GM18519 (cell line): ENCODE data around the gene SRRM2.

ENCODE experiments used
- ATAC-seq: cut with Tn5 transposase; IDR thresholded peaks from one replicate; pipeline ENCODE4 v1.9.1; 2021; ENCODE audit warnings: mild to moderate bottlenecking, moderate library complexity; ENCODE audit not compliant: unreplicated experiment, low FRiP score

Gene SRRM2

DNA sequence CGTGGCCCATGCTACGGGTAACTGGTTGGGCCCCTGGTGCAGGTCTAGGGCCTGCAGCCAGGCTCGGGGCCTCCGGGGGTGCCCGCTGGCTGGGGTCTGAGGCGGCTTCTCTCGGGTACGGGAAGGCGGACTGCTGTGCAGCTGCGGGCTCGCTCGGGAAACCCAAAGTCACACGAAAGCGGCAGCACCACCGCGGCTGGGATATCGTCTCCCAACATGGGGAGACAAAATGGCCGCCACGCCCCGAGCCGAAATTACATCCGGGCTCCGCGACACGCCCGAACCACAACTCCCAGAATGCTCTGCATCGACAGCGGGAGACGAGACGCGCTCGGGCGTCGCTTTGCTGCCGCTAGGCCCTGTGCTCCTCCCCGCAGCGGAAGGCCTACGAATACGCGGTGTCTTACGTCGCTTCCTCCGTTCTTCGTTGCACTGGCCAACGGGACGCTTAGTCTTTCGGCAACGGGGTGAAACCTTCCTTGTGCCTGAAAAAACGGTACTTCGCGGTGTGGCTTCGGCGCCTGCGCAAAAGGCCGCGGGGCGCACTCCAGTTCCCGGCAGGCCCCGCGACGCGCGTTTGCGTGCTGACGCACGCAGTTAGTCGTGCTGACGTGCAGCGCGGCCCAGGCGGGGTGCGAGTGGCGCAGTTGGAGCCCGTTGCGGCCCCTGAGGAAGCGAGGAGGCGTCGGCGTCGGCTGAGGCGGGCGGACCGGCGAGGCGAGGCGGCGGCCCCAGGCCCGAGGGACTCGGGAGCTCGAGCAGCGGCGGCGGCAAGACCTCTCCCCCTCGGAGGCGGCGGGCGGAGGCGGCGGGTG lies at the start of gene SRRM2:
Gene SRRM2 (plus strand): TSS at position 604 of the 815 bp plus-strand sequence. CDS start 3,727 bp downstream, outside the sequence.
- peak; percentile 71 for ATAC-seq

DNA sequence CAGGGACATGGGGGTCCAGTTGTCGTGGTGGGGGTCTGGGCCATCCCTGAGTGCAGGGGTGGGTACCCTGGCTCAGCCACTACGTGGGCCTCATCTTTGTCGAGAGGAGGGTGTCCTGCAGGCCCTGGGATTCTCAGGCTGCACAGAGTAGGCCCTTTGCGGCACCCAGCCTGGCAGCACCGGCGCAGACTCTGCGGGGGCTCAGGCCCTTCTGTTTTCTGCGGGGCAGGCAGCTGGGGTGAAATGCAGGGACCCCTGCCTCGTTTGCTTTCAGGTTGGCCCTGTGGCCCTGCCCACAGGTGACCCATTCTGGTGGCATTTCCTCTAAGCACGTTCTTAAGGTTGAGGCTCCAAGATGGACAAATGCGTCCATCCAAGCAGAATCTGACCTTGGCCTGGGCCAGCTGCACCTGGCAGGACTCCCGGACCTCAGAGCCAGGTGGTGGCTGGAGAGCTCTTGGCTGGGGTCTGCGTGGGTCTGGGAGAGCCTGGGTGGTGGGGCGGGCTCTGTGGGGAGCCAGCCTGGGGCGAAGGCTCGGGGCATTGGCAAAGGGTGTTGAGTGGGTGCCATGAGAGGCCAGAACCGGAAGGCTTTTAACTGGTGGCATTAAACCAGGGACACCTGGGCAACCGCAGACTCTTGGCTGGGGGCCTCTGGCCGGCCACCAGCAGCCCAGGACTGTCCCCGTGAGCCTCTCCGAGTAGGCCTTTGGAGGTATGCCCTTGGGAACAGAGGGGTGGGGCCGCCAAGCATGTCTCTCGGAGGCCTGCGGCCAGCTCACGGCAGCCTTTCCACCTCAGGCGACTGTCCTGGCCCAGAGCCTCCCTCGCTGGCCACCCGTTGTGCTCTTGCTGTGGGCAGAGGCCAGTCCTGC lies 49.3 kb upstream of the SRRM2 start:
- no peak for ATAC-seq

DNA sequence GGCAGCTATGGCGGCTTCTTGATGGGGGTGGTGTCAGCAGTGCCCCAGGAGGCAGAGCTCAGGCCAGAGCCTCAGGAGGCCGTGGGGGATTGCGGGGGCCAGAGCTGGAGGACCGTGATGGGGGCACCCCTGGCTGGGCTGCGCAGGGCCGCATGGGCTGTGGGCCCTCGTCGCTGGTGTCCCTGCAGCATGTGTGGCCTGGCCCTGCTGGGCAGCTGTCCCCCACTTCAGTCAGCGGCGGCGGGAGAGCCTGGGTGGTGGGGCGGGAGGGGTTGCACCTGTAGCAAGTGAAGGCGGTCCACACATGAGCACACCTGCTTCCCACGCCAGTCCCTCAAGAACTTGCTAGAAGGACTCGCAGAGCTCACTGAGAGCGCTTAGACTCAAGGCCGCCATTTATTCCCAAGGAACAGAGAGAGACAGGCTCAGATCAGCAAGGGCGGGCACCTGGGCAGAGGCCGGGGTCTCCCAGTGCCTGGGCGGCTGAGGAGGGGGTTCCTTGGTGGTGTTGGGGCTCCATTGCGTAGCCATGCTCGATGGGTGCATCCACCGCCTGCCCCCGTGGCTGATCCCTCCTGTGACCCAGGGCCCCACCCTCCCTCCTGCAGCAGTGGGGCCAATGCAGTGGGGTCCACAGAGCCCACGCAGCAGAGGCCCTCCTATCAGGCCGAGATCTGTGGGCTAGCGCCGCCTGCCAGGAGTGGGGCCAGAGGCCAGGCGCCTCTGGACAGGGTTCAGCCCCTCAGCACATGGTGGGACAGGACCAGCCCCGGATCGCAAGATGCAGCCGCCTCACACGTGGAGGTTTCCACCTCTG lies 48.1 kb upstream of the SRRM2 start:
- ATAC-seq, result no peak

DNA sequence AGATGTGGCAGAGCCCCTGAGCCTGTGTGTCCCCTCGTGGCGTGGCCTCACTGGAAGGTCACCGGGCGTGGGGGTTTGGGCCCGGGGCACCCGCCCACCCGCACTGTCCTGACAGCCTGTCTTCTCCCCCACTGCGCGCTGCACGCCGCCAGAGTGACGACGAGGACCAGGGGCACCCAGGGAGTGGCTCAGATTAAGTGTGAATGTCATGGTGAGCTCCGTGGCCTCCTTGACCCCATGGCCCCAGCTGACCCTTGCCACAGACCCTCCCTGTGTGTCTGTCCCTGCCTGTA lies 47.5 kb upstream of the SRRM2 start:
- no peak for ATAC-seq

DNA sequence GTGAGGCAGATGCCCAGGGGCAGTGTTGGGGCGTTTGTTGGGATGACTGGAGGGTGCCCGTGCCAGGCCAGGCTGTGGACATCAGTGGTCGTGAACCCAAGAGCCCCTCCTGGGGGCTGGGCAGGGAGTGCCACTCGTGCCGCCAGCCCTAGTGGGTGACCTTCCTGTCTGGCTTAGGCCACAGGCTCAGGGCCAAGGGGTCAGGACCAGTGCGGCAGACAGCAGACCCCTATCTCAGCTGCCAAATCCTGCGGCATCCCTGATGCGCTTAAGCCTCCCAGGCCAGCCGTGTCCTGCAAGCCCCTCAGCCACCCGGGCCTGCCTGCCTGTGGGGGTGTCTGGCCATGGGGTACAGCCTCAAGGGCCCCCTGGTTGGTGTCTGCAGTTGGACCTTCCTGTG lies 47.1 kb upstream of the SRRM2 start:
- ATAC-seq, result no peak

DNA sequence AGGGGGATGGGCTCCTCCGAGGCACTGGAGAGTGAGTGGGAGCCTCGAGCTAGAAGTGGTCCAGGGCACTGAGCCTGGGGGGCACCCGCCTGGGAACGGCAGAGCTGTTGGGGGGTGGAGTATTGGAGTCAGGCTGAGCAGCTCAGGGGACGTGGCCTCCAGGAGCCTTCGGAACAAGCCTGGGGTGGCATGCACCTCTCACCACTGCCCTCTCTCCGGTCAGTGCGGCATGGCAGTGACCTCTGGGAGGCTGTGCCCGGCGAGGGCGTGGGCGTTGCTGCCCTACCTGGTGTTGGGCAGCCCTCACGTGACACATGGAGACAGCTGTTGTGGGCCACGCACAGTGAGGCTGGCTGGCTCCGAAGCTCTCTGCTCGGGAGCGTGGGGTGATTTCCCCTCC lies 46.4 kb upstream of the SRRM2 start:
- ATAC-seq, result no peak

DNA sequence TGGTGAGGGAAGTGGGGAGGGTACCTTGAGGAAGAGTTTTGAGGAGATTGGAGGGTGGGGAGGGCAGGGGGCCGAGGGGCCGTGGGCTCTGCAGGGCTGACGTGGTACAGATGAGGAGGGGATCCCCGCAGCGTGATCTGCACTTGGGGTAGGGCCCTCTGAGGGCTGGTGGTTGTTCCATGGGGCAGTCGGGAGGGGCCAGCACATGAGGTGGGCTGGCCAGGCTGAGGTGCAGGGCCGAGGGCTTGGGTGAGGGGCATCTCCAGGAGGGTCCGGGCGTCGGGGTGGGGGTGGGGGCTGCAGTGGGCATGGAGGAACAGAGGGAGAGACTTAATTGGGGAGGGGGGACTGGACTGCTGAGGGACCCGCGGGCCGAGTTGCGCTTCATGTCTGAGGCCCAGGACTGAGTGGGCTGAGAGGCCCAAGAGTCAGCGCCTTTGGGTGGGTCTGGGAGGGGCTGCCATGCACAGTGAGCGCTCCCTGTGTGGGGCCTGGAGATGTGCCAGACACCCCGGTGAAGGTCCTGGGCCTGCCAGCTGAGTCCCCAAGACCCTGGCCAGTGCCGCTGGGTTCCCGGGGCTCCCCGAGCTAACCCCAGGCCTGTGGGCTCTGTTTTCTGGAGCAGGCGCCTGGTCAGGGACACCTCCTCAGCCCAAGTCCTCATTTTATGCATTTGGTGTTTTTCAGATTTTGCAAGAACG lies 45.7 kb upstream of the SRRM2 start:
- ATAC-seq, result no peak

DNA sequence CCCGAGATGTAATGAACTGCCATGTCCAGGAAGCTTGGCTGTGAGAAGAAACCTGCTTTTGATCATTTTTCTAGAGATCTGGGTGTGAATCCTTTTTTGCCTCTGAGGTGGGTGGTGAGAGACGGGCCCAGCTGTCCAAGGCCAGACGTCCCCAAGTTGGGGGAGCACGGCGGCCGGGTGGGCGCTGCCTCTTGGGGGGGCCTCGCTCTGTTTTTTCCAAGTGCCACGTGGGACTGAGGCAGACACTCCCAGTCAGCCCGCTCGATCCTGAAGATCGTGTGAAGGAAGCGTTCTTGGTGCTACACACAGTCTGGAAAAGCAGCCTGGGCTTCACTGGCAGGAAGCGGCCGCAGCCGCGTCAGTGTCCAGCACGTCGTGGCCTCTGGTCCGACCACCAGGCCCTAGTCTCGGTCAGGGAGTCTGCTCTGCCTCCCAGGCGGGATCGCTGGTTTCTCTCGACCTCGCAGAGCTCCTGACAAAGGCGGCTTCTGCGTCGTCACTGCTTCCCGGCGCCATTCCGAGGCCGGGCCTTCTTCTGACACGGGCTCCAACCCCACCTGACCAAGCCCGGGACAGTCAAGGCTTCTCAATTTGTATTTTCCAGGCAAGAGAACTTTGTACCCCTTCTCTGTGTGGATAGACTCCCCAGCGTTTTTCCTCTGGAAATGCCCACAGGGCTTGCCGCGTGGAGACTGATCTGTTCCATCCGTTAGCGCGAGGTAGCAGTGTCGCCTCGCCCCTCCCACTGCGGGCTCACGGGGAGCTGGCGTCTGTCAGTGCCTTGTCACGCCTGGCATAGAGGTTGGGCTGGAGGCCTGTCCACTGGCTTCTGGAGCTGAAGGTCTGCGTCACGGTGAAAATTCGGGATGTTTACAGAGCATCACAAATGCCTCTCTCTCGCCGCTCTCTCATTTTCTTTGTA lies 44.8 kb upstream of the SRRM2 start:
- ATAC-seq, result no peak

DNA sequence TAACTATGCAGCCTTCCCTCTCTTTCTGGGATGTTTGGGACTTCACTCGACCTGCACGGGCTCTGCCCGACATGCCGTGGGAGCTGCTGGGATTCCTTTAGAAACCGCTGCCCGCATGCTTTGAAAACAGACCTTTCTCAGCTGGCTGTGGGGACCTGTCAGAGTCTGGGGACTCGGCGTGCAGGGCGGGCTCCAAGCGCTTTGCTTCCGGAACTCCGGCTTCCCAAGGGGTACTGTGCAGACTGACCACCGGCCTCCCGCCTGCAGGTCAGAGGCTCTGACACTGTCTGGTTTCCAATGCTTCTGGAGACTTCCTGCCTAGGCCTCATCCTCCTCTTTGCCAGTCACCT lies 44.2 kb upstream of the SRRM2 start:
- ATAC-seq, result no peak

DNA sequence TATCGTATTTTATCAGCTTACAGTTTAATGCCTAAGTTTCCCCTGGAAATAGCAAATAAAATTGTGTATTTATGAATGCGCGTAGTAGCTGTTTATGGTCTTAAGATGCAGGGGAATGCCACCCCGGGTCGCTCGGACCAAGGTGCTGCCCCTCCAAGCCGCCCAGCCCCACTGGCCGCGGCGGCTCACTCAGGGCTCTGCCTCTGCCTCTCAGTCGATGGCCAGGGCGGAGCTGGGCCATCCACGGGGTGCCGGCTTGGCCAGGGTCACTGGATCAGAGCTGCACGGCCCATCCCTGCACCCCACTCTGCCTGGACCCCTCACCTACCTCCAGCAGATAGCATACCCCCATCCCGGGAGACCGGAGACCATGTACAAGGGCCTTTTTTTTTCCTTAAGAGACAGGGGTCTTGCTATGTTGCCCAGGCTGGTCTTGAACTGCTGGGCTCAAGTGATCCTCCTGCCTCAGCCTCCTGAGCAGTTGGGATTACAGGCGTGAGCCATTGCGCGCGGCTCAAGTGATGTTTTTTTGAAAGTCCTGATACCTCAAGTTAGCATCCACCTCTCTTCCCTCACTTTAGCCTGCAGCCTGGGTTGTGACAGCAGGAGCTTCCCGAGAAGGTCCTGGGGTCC lies 43.4 kb upstream of the SRRM2 start:
- no peak for ATAC-seq

DNA sequence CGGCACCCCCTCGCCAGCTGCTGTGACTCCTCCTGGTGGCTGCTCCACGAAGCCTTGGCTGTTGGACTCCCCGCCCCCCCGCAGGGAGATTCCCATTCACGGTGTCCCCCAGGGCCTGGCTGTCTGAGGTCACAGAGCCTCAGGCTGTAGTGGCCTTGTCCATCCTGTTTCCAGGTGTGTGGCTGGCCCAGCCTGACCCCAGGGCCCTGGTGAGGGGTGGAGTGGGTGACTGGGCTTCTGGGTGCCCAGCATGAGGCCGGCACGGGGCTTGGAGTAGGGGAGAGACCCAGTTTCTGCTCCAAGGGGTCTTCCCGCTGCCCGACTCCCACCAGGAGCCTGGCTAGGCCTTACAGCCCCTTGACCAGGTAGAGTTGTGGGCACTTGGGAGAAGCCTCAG lies 42.9 kb upstream of the SRRM2 start:
- ATAC-seq, result no peak

DNA sequence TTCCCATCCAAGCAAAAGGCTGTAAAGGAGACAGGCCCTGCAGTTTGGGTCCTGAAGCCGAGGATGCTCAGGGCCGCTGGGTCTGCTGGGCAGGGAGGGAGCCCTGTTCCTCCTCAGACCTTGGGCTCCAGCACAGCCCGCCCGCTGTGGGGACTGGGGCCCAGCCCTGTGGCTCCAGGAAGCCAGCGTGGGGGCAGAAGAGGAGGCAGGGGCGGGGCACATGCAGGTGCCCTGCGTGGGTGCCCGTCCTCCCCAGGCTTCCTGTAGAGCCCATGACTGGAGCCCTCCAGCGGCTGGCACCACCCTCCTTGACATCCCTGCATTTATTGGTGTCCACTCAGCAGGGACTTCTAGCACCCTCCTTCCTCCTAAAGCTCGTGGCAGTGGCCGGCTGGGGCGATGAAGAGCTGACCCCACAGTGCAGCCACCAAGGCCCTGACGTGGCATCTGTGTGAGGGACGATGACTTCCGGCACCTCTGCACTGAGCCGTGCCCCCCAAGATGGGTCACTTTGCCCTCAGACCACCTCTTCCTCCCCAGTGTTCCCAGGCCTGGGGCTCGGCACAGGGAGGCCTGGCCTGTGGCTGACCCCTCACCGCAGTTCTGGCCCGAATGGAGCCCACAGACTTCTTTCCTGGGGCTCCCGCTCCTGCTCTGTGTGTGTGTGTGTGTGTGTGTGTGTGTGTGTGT lies 42.3 kb upstream of the SRRM2 start:
- ATAC-seq, result no peak

DNA sequence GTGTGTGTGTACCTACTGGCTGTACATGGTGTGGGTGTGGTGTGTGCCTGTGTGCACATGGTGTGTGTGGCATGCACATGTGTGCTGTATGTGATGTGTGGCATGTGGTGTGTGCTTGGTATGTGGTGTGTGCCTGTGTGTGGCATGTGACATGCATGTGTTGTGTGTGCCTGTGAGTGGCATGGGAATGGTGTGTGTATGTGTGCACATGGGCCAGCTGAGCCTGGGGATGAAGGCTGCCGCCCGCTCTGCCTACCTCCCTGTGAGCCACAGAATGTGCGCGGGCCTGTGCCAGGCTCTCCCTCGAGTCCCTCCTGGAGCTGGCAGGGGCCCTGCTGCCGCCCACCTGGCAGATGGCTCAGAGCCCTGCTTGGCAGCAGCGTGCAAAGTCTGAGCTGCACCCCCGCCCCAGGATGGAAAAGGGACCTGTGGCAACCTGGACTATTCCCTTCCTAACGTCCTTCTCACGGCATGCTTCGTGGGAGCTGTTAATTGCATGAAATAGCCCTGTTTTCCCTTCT lies 41.7 kb upstream of the SRRM2 start:
- no peak for ATAC-seq

DNA sequence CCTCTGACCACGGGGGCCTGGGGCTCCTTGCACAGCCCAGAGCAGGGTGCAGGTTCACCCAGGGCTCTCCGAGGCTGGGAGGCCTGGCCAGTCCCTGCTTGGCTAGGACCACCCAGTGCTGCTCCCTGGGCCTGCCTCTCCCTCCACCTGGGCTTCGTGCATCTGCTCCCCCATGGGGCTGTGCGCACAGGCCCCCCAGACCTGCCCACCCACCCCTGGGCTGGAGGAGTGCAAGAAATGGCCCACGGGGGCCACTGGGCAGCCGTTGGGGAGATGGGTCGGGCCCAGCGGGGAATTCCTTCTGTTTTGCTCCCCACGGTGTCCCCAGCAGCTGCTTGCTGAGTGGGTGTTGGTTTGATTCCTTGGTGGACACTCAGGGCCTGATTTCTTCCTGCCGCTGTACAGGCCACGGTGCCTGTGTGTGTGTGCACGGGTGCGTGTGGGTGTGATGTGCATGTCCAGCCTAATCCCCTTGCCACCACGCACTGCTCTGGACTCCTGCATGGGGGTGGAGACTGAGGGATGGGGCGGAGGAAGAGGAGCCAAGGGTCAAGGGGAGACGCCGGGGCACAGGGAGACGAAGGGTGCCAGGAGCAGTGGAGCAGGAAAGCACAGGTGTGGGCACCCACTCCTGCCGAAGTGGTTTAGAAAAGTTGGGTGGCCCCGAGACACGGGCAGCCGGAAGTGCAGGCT lies 40.9 kb upstream of the SRRM2 start:
- no peak for ATAC-seq

DNA sequence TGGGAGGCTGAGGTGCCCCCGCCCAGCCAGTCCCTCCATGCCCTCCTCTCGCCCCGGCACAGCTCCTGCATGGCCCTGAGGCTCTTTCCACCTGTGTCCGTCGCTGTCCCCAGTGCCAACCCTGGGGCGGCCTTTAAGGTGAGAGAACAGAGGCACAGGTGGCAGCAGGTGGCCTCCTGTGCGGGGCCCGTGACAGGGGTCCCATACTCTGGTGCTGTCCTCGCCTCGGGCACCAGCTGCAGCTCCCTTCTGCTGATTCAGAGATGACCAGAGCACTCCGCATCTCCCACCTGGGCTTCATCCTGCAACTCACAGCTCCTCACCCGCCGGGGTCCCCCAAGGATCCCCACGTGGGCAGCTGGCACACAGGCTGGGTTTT lies 40.4 kb upstream of the SRRM2 start:
- ATAC-seq, result no peak

DNA sequence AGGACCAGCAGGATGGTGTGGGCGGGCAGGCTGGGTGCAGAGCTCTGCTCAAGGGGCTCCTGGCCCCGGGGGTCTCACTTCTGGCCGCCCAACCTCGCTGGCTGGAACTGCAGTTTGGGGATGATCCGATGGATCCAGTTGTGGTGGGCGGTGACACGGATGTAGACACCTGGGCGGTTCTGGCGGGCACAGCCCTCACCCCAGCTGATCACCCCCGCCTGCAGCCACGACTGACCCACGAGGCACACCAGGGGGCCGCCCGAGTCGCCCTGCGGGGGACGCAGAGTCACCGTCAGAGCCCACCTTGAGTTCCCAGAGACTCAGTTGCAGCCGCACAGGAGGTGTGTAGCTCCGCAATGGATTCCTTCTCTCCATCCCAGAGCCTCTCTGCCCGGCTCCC lies 39.9 kb upstream of the SRRM2 start:
- ATAC-seq, result no peak

DNA sequence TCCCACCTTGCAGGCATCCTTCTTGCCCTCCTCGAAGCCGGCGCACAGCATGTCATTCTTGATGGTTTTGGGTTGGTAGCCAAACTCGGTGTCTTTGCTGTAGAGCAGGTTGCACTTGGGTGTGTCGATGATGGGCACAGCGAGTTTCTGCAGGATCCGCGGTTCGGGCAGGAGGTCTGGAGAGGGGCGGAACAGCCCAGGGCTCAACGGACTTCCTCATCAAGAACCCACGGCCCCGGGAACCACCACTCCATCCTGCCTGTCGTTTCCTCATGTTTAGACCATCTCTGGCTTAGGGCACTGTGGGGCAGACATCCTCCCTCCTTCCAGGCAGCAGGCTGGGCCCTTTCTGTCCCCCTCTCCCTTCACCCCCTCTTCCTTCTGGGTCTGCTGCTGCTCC lies 38.9 kb upstream of the SRRM2 start:
- ATAC-seq, result no peak
